Bronchial epithelial cell (primary cell): ENCODE data around the gene RYR2. TPM values are rescaled to one million over a fixed set of nuclear protein-coding genes. Genes with fewer than 3 reads are reported as not detected.

ENCODE experiments used
- DNase-seq: peaks from one replicate; pipeline ENCODE4 v3.0.0-alpha.2; 2010; ENCODE audit warnings: low read depth
- FAIRE-seq: peaks from 2 replicates; lab custom pipeline; 2011; peaks lifted over from hg19 to GRCh38; lab: Jason Lieb, UNC
- H3K27me3 ChIP-seq: 2 replicates; pipeline ENCODE4 v1.5.1; 2011; ENCODE audit warnings: low read length; ENCODE audit not compliant: control insufficient read depth, insufficient read depth
- H3K36me3 ChIP-seq: 2 replicates; pipeline ENCODE4 v1.5.1; 2011; ENCODE audit warnings: low read length; ENCODE audit not compliant: control insufficient read depth, insufficient read depth
- H3K4me3 ChIP-seq: 2 replicates; pipeline ENCODE4 v1.5.1; 2011; ENCODE audit warnings: mild to moderate bottlenecking, low read depth, low read length, control low read depth
- total RNA-seq: library from RNA; depleted of rRNA; stranded (reverse); fragments of >200 nt; gene quantifications from 2 replicates; pipeline ENCODE4 v1.2.1, GENCODE V29; 2014
- TF ChIP-seq, protein P1 (sequence below): IDR thresholded peaks from 2 replicates; pipeline ENCODE4 v1.5.1; 2011; ENCODE audit warnings: mild to moderate bottlenecking, moderate library complexity, low read length, control low read depth, inconsistent platforms; ENCODE audit not compliant: insufficient read depth, severe bottlenecking

Gene RYR2
- total RNA-seq, 1 donor from 2014 or later, result not detected

DNA sequence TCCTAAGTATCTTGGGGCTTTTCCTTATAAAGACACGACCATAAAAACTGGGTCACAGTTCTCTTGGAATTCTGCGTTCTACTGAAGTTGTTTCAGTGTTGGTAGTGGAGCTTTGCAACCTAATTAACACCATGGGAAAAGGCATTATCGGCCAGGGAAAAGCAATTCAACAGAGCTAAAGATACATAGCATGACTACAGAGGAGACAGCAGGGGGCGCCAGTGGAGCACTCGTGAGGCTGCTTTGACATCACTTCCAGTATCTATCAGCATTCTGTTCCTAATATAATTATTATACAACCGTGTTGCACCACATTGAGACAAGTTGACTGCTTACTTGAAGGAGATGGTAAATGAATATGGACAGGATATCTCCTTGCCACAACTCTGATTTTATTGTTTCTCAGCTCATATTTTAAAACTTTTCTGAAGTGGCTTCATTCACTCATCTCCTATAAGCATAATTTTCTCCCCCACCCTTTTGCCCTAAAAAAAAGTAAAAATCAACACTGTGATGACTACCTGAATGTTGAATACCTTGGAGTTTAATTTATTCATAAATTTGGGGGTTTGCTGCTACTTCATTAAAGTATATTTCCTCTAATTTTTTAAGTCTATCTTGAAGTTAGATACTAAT is 809.3 kb downstream of the RYR2 start:
- H3K27me3 ChIP-seq, result no peaks in the 10 kb centered on the region
- H3K4me3 ChIP-seq, result no peak overlapping the region
- FAIRE-seq, result no peak
- H3K36me3 ChIP-seq, result no peaks in the 10 kb centered on the region
- TF ChIP-seq, protein P1, sequence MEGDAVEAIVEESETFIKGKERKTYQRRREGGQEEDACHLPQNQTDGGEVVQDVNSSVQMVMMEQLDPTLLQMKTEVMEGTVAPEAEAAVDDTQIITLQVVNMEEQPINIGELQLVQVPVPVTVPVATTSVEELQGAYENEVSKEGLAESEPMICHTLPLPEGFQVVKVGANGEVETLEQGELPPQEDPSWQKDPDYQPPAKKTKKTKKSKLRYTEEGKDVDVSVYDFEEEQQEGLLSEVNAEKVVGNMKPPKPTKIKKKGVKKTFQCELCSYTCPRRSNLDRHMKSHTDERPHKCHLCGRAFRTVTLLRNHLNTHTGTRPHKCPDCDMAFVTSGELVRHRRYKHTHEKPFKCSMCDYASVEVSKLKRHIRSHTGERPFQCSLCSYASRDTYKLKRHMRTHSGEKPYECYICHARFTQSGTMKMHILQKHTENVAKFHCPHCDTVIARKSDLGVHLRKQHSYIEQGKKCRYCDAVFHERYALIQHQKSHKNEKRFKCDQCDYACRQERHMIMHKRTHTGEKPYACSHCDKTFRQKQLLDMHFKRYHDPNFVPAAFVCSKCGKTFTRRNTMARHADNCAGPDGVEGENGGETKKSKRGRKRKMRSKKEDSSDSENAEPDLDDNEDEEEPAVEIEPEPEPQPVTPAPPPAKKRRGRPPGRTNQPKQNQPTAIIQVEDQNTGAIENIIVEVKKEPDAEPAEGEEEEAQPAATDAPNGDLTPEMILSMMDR, result peak; percentile 69
- DNase-seq, result peak; percentile 41

GRCh38 chr1:237852342-237852741 is 810.4 kb downstream of the RYR2 start:
- TF ChIP-seq, protein P1, result no peak
- DNase-seq (no peak), FAIRE-seq (no peak)
- H3K4me3 ChIP-seq, result no peak overlapping the region
- no peaks in the 10 kb centered on the region for H3K36me3 ChIP-seq
- no peaks in the 10 kb centered on the region for H3K27me3 ChIP-seq

GRCh38 chr1:237857455-237857854 is 815.5 kb downstream of the RYR2 start:
- Histone ChIP-seq H3K27me3 (no peaks in the 10 kb centered on the region), H3K36me3 (no peaks in the 10 kb centered on the region), H3K4me3 (no peak overlapping the region)
- FAIRE-seq (no peak), DNase-seq (no peak)
- TF ChIP-seq, protein P1, result no peak

GRCh38 chr1:237858992-237859391 is 817.0 kb downstream of the RYR2 start:
- TF ChIP-seq, protein P1, result no peak
- no peak overlapping the region for H3K4me3 ChIP-seq
- DNase-seq (no peak), FAIRE-seq (no peak)
- no peaks in the 10 kb centered on the region for H3K27me3 ChIP-seq
- no peaks in the 10 kb centered on the region for H3K36me3 ChIP-seq

DNA sequence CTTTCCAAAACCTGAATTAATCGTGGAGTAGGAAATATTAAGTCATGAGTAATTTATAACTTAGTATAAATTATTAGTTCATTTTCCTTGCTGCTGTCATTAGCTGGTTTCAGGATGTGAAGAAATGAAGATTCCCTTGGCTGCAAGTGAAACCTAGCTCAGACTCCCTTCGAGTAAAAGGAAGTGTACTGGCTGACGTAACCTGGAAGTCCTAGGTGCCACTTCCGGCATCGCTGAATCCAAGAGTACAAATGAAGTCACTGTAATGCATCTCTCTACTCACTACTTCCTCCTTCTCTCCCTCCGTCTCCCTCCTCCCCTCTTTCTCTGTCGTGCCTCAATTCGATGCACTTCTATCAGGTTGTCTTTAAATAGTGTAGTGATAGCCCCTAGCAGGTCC is 820.0 kb downstream of the RYR2 start:
- no peak for DNase-seq
- no peak for FAIRE-seq
- no peaks in the 10 kb centered on the region for H3K27me3 ChIP-seq
- H3K36me3 ChIP-seq, result no peaks in the 10 kb centered on the region
- TF ChIP-seq, protein P1, result no peak
- no peak overlapping the region for H3K4me3 ChIP-seq

DNA sequence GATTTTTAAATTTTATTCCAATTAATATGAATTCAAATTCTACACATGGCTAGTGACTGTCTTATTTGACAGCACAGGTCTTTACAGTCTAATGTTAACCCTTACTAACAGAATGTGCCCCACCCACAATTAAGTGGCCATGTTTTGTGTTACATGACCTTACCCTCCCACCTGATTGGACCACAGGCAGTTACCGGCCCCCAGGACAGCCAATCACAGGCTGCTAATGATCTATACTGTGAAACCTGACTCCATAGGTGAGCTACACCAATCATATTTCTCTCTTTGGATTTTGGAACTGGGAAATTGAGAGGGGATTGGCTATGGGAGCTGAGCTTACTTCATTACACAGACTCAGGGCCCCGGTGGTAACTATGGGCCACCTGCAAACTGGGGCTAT is 821.2 kb downstream of the RYR2 start:
- Histone ChIP-seq H3K4me3 (no peak overlapping the region), H3K27me3 (no peaks in the 10 kb centered on the region), H3K36me3 (no peaks in the 10 kb centered on the region)
- no peak for DNase-seq
- TF ChIP-seq, protein P1, result no peak
- no peak for FAIRE-seq
